Panc1 (cell line): ENCODE measurements around the gene FGD2. TPM values are rescaled to one million over a fixed set of nuclear protein-coding genes. Genes with fewer than 3 reads are reported as not detected.

ENCODE experiments used
- ATAC-seq: fragments of 200-7000 bp; cut with Tn5 transposase; 2 replicates; pipeline ENCODE4 v1.9.1; 2020; ENCODE audit warnings: mild to moderate bottlenecking, moderate library complexity
- BruUV-seq: library from RNA; stranded (reverse); fragments of 400-500 nt; replicated peaks from 2 replicates; lab custom pipeline; 2021; lab: Mats Ljungman, UMichigan
- CTCF ChIA-PET: fragments of 300-600 bp; sonication (Branson Sonifier 250); formaldehyde crosslinking; loops from one replicate; lab custom pipeline; 2022; ENCODE audit warnings: antibody characterized with exemption; lab: Charles Lee
- POLR2A ChIA-PET: fragments of 300-600 bp; sonication (Branson Sonifier 250); formaldehyde crosslinking; loops from one replicate; lab custom pipeline; 2022; ENCODE audit warnings: antibody characterized with exemption; lab: Charles Lee
- DNase-seq: peaks from one replicate; pipeline ENCODE4 v3.0.0-alpha.2; 2010; ENCODE audit warnings: low read depth, low spot score
- H3K27ac ChIP-seq: 2 replicates; pipeline ENCODE4 v1.5.1; 2011; ENCODE audit warnings: mild to moderate bottlenecking, low read length, inconsistent platforms
- H3K27me3 ChIP-seq: fragments of 200-500 bp; sonication (Bioruptor generic); 2 replicates; pipeline ENCODE4 v1.6.0; 2014; ENCODE audit warnings: low read length, inconsistent platforms; ENCODE audit not compliant: control insufficient read depth, insufficient read depth
- H3K36me3 ChIP-seq: fragments of 200-500 bp; sonication (Bioruptor generic); 2 replicates; pipeline ENCODE4 v1.5.1; 2014; ENCODE audit warnings: inconsistent platforms, mild to moderate bottlenecking, low read length, moderate library complexity; ENCODE audit not compliant: control insufficient read depth, insufficient read depth
- H3K4me1 ChIP-seq: 2 replicates; pipeline ENCODE4 v1.5.1; 2011; ENCODE audit warnings: inconsistent platforms, mild to moderate bottlenecking, low read length, moderate library complexity; ENCODE audit not compliant: control insufficient read depth, insufficient read depth
- H3K4me3 ChIP-seq, 2 experiments: 2 replicates each; pipeline ENCODE4 v1.5.1; 2011 to 2012; ENCODE audit warnings: low read depth in 2 of 2, low read length in 2 of 2, mild to moderate bottlenecking in 2 of 2, inconsistent platforms in 1 of 2, moderate library complexity in 1 of 2
- H3K9me3 ChIP-seq: fragments of 200-500 bp; sonication (Bioruptor generic); 2 replicates; pipeline ENCODE4 v1.5.1; 2014; ENCODE audit warnings: low read depth, mild to moderate bottlenecking, inconsistent platforms, low read length, moderate library complexity; ENCODE audit not compliant: control insufficient read depth, insufficient read depth
- CTCF ChIP-seq: fragments of 450-650 bp; IDR thresholded peaks from 2 replicates; pipeline ENCODE4 v1.5.1; 2017; ENCODE audit warnings: mild to moderate bottlenecking
- POLR2AphosphoS5 ChIP-seq: IDR thresholded peaks from 2 replicates; pipeline ENCODE4 v1.6.1; 2012; ENCODE audit warnings: mild to moderate bottlenecking, low read depth, low read length, moderate library complexity
- SIN3A ChIP-seq: IDR thresholded peaks from 2 replicates; pipeline ENCODE4 v1.6.1; 2012; ENCODE audit warnings: low read depth, mild to moderate bottlenecking, low read length, moderate library complexity, borderline replicate concordance; ENCODE audit not compliant: insufficient read depth
- TCF7L2 ChIP-seq: IDR thresholded peaks from 2 replicates; pipeline ENCODE4 v1.6.1; 2011; ENCODE audit warnings: mild to moderate bottlenecking, low read depth, low read length, inconsistent platforms
- in situ Hi-C: cut with HindIII; loops from 2 replicates; pipeline ENCODE4 v1.10.0; 2016; ENCODE audit warnings: low sequenced_read_pairs, low pct_unique_long_range_greater_than_20kb
- intact Hi-C: fragments of 100-400 bp; cut with micrococcal nuclease; formaldehyde crosslinking; loops from one replicate; pipeline ENCODE4 v1.10.0; 2022; ENCODE audit not compliant: unreplicated experiment
- total RNA-seq: library from RNA; stranded (reverse); gene quantifications from one replicate; pipeline ENCODE4 v1.2.1, GENCODE V29; 2021; ENCODE audit not compliant: unreplicated experiment
- TF ChIP-seq, protein P1 (sequence below), 2 experiments: IDR thresholded peaks; 2 replicates each; pipeline ENCODE4 v1.6.1; 2011 to 2012; ENCODE audit warnings: low read depth in 2 of 2, control low read depth in 1 of 2, low read length in 1 of 2, mild to moderate bottlenecking in 1 of 2, moderate library complexity in 1 of 2; ENCODE audit not compliant: insufficient read depth in 1 of 2

Gene FGD2
- total RNA-seq, 1 experiment from 2014 or later: 0.10 TPM

GRCh38 chr6:36969988-36970891 lies 35.2 kb upstream of the FGD2 start:
- CTCF ChIA-PET: interaction anchor here (0.6 kb wide), 1 partner anchor 56 kb away, joined by 7 read pairs; no protein-coding TSS in a partner anchor
- POLR2A ChIA-PET: interaction anchor here (0.6 kb wide), 1 partner anchor 9 kb away, joined by 9 read pairs; no protein-coding TSS in a partner anchor
- Histone ChIP-seq H3K27me3 (no peaks in the 10 kb centered on the region), H3K4me3 (no peak overlapping the region), H3K27ac (no peak overlapping the region), H3K9me3 (no peaks in the 10 kb centered on the region), H3K36me3 (peaks cover 22% of the 10 kb centered on the region), H3K4me1 (no peaks in the 10 kb centered on the region)
- BruUV-seq: no TSS peak
- in situ Hi-C loops: no loop called here
- TF ChIP-seq SIN3A: no peak
- TF ChIP-seq, protein P1, sequence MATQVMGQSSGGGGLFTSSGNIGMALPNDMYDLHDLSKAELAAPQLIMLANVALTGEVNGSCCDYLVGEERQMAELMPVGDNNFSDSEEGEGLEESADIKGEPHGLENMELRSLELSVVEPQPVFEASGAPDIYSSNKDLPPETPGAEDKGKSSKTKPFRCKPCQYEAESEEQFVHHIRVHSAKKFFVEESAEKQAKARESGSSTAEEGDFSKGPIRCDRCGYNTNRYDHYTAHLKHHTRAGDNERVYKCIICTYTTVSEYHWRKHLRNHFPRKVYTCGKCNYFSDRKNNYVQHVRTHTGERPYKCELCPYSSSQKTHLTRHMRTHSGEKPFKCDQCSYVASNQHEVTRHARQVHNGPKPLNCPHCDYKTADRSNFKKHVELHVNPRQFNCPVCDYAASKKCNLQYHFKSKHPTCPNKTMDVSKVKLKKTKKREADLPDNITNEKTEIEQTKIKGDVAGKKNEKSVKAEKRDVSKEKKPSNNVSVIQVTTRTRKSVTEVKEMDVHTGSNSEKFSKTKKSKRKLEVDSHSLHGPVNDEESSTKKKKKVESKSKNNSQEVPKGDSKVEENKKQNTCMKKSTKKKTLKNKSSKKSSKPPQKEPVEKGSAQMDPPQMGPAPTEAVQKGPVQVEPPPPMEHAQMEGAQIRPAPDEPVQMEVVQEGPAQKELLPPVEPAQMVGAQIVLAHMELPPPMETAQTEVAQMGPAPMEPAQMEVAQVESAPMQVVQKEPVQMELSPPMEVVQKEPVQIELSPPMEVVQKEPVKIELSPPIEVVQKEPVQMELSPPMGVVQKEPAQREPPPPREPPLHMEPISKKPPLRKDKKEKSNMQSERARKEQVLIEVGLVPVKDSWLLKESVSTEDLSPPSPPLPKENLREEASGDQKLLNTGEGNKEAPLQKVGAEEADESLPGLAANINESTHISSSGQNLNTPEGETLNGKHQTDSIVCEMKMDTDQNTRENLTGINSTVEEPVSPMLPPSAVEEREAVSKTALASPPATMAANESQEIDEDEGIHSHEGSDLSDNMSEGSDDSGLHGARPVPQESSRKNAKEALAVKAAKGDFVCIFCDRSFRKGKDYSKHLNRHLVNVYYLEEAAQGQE (IDR thresholded peaks at IDR 0.05; ENCODE audit: insufficient read depth in 1 of 2, low read depth in 2 of 2, low read length in 1 of 2): no peak
- TF ChIP-seq TCF7L2: no peak
- no peak for TF ChIP-seq POLR2AphosphoS5
- TF ChIP-seq CTCF: no peak
- ATAC-seq: no peak
- intact Hi-C loops: no loop called here
- no peak for DNase-seq

GRCh38 chr6:36970892-36971842 lies 34.3 kb upstream of the FGD2 start:
- TF ChIP-seq TCF7L2: no peak
- TF ChIP-seq CTCF: no peak
- TF ChIP-seq POLR2AphosphoS5: no peak; the same call in 1 of the 2 replicates
- TF ChIP-seq SIN3A: no peak
- TF ChIP-seq, protein P1 (IDR thresholded peaks at IDR 0.05; ENCODE audit: insufficient read depth in 1 of 2, low read depth in 2 of 2, low read length in 1 of 2): no peak
- in situ Hi-C loops (no loop called here), intact Hi-C loops (no loop called here)
- H3K36me3 ChIP-seq: peaks cover 22% of the 10 kb centered on the region
- no peak overlapping the region for H3K27ac ChIP-seq
- no peaks in the 10 kb centered on the region for H3K4me1 ChIP-seq
- H3K4me3 ChIP-seq: no peak overlapping the region
- no TSS peak for BruUV-seq
- DNase-seq (no peak), ATAC-seq (no peak)
- ChIA-PET POLR2A (interaction anchor here (0.6 kb wide), 1 partner anchor 10 kb away, joined by 9 read pairs; no protein-coding TSS in a partner anchor), CTCF (interaction anchor here (0.5 to 0.6 kb wide), 2 partner anchors 57 to 74 kb away, joined by 3 to 7 read pairs; no protein-coding TSS in a partner anchor)
- H3K27me3 ChIP-seq: no peaks in the 10 kb centered on the region
- H3K9me3 ChIP-seq: no peaks in the 10 kb centered on the region
